ENCODE measurements around the gene SLC48A1. TPM values are rescaled to one million over a fixed set of nuclear protein-coding genes. Genes with fewer than 3 reads are reported as not detected.

SLC48A1 gene
- total RNA-seq, 1 experiment from 2014 or later, result 20.0 TPM

DNA sequence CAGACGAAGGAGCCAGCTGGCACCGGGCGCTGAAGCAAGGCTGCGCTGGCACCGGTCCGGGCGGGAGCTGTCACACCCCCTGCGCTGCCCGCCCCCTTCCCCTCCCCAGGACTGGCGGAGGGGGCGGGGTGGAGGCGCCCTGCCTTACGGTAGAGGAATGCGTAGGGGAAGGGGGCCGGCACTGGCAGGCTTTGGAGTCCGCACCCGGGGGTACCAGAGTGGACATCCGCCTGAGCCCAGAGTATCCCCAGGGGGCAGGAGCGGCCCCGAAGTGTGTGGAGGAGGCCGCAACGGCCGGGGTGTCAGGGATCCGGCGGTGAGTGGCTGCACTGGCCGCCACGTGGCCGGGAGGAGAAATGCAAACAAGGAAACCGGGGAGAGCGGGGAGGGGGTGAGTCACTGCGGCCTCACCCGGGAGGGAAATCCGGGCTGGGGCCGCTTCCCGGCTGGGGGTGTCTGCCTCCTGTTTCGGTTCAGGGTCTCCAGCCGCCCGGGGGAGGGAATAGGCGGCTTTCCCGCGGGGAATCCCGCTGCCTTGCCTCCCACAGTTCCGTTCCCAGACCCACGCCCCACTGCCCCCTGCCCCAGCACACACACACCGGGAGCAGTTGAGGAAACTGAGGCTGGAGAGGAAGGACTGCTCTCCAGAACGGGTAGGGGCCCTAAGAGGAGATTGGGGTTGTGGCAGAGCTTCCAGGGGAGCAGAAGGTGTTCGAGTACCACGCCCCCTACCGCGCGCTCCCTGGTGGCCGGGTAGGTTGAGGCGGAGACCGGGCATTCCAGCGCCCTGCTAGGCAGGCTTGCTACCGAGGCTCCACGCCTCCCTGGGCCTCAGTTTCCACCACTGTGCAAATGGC, 14.0 kb upstream of the SLC48A1 start, which contains the start of gene RAPGEF3 (continued):
- TF ChIP-seq, protein P1, sequence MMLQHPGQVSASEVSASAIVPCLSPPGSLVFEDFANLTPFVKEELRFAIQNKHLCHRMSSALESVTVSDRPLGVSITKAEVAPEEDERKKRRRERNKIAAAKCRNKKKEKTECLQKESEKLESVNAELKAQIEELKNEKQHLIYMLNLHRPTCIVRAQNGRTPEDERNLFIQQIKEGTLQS (IDR thresholded peaks at IDR 0.05), result no peak
- TF ChIP-seq CEBPB (IDR thresholded peaks at IDR 0.05; ENCODE audit: low read depth), result no peak
- 0 out of 2 replicates have a peak, but pooled peaks have one; percentile 51 for TF ChIP-seq POLR2AphosphoS5 (IDR thresholded peaks at IDR 0.05; ENCODE audit: low read depth, low read length)
- TF ChIP-seq EZH2phosphoT487 (IDR thresholded peaks at IDR 0.05; ENCODE audit: borderline replicate concordance), result no peak

DNA sequence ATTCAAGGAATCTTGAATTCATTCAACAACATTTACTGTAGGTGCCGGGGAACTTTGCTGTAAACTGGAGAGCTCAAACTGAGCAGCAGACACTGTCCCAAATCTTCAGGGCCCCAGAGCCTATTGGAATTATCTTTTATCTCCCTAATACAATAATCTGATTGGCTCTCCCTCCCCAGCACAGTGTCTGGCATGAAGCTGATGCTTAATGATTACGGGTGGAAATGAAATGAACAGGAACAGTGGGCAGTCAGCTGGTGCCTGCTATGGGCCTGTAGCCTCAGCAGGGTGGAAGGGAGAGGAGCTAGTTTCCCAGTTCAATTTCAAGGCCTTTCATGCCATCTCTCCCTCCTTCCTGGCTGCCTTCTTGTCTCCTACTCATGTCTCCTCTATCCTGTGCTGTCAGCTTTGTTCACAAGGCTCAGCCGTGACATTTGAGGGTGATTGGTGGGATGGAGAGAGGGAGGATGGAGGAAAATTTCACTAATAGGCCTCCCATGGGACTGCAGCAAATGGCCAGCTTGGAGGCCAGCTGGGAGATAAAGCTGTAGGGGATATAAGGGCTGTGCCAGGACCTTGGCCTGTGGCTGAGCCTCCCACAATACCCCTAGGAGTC, 10.1 kb upstream of the SLC48A1 start:
- Histone ChIP-seq H3K79me2 (ENCODE audit: insufficient read depth, low read length) (no peaks in the 10 kb centered on the region), H3K4me1 (ENCODE audit: control insufficient read depth in 1 of 2, insufficient read depth in 2 of 2, low read length in 2 of 2) (peaks cover 12 to 26% of the 10 kb centered on the region in 2 experiments; a peak in 3 of 4 replicates), H3K9ac (ENCODE audit: low read length) (no peak overlapping the region), H3K9me2 (ENCODE audit: insufficient read depth) (no peaks in the 10 kb centered on the region), H3K36me3 (ENCODE audit: control insufficient read depth in 1 of 2, insufficient read depth in 2 of 2, low read length in 2 of 2) (no peaks in the 10 kb centered on the region), H3K4me3 (replicated peaks in 1 of 2; ENCODE audit: low read depth in 1 of 2, low read length in 2 of 2) (no peak overlapping the region), H2AFZ (ENCODE audit: low read depth, low read length, poor library complexity, severe bottlenecking) (no peak overlapping the region), H3K9me3 (ENCODE audit: control insufficient read depth in 1 of 2, insufficient read depth in 1 of 2, low read depth in 1 of 2, low read length in 2 of 2) (no peaks in the 10 kb centered on the region), H3K4me2 (ENCODE audit: low read length) (no peak overlapping the region), H3K27me3 (ENCODE audit: insufficient read depth, low read length) (no peaks in the 10 kb centered on the region), H4K20me1 (ENCODE audit: insufficient read depth) (no peaks in the 10 kb centered on the region), H3K27ac (ENCODE audit: low read depth, low read length) (no peak overlapping the region)
- ChIA-PET CTCF (interaction anchor here (0.7 to 1.3 kb wide), 2 partner anchors 19 to 20 kb away, joined by 3 read pairs; no protein-coding TSS in a partner anchor), POLR2A (interaction anchor here (0.8 kb wide), 1 partner anchor 19 kb away, joined by 5 read pairs; no protein-coding TSS in a partner anchor), RAD21 (ENCODE audit: low non-redundant PET in 1 of 2, low total read pairs in 2 of 2, uncharacterized antibody in 2 of 2, unreplicated experiment in 2 of 2) (no interaction called here)
- DNase-seq (ENCODE audit: low read depth, low spot score) (no peak), ATAC-seq (no peak)
- TF ChIP-seq JUND (IDR thresholded peaks at IDR 0.05), result no peak
- no peak for TF ChIP-seq SRF (IDR thresholded peaks at IDR 0.05; ENCODE audit: low read depth)
- TF ChIP-seq, protein P1 (IDR thresholded peaks at IDR 0.05), result no peak
- TF ChIP-seq ELF1 (IDR thresholded peaks at IDR 0.05; ENCODE audit: borderline replicate concordance, low read depth), result no peak
- TF ChIP-seq, protein P2, sequence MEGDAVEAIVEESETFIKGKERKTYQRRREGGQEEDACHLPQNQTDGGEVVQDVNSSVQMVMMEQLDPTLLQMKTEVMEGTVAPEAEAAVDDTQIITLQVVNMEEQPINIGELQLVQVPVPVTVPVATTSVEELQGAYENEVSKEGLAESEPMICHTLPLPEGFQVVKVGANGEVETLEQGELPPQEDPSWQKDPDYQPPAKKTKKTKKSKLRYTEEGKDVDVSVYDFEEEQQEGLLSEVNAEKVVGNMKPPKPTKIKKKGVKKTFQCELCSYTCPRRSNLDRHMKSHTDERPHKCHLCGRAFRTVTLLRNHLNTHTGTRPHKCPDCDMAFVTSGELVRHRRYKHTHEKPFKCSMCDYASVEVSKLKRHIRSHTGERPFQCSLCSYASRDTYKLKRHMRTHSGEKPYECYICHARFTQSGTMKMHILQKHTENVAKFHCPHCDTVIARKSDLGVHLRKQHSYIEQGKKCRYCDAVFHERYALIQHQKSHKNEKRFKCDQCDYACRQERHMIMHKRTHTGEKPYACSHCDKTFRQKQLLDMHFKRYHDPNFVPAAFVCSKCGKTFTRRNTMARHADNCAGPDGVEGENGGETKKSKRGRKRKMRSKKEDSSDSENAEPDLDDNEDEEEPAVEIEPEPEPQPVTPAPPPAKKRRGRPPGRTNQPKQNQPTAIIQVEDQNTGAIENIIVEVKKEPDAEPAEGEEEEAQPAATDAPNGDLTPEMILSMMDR (IDR thresholded peaks at IDR 0.05 in 2 of 3, conservative IDR thresholded peaks at IDR 0.05 in 1 of 3; ENCODE audit: borderline replicate concordance in 1 of 3, insufficient read depth in 1 of 3, low read depth in 2 of 3, low read length in 2 of 3), result no peak
- no peak for TF ChIP-seq CBX3 (IDR thresholded peaks at IDR 0.05; ENCODE audit: low read depth)
- TF ChIP-seq EZH2 (IDR thresholded peaks at IDR 0.05), result no peak
- TF ChIP-seq, protein P3, sequence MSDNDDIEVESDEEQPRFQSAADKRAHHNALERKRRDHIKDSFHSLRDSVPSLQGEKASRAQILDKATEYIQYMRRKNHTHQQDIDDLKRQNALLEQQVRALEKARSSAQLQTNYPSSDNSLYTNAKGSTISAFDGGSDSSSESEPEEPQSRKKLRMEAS (IDR thresholded peaks at IDR 0.05), result no peak
- TF ChIP-seq ZNF274 (IDR thresholded peaks at IDR 0.05; ENCODE audit: low read depth, low read length), result no peak
- no peak for TF ChIP-seq SIN3A (IDR thresholded peaks at IDR 0.05; ENCODE audit: low read depth)
- TF ChIP-seq CEBPB (IDR thresholded peaks at IDR 0.05; ENCODE audit: low read depth), result no peak
- TF ChIP-seq EZH2phosphoT487 (IDR thresholded peaks at IDR 0.05; ENCODE audit: borderline replicate concordance), result no peak
- intact Hi-C loops (cut with micrococcal nuclease), result no loop called here
- BruUV-seq (replicated peaks), result no TSS peak
